IPS-15b (cell line): ENCODE results near the gene SOX12.

Source experiments
- H3K27me3 ChIP-seq: one replicate; pipeline ENCODE4 v1.6.1; 2013; ENCODE audit warnings: low read length; ENCODE audit not compliant: control insufficient read depth, insufficient read depth
- H3K36me3 ChIP-seq: one replicate; pipeline ENCODE4 v1.6.1; 2013; ENCODE audit warnings: low read length; ENCODE audit not compliant: control insufficient read depth, insufficient read depth
- H3K4me1 ChIP-seq: one replicate; pipeline ENCODE4 v1.6.1; 2013; ENCODE audit warnings: mild to moderate bottlenecking, low read length; ENCODE audit not compliant: control insufficient read depth, insufficient read depth
- H3K4me3 ChIP-seq: one replicate; pipeline ENCODE4 v1.5.1; 2013; ENCODE audit warnings: low read depth, low read length
- H3K9ac ChIP-seq: one replicate; pipeline ENCODE4 v1.6.1; 2013; ENCODE audit warnings: low read depth, mild to moderate bottlenecking, low read length
- H3K9me3 ChIP-seq: one replicate; pipeline ENCODE4 v1.6.1; 2013; ENCODE audit warnings: mild to moderate bottlenecking, low read length; ENCODE audit not compliant: control insufficient read depth, insufficient read depth

Gene SOX12

GRCh38 chr20:325045-325888 is at the start of gene SOX12:
SOX12 (plus strand) TSS chr20:325552; CDS start chr20:325925, 373 bp downstream.
- H3K9ac ChIP-seq, result peak within 1 kb of the TSS; percentile 83

DNA sequence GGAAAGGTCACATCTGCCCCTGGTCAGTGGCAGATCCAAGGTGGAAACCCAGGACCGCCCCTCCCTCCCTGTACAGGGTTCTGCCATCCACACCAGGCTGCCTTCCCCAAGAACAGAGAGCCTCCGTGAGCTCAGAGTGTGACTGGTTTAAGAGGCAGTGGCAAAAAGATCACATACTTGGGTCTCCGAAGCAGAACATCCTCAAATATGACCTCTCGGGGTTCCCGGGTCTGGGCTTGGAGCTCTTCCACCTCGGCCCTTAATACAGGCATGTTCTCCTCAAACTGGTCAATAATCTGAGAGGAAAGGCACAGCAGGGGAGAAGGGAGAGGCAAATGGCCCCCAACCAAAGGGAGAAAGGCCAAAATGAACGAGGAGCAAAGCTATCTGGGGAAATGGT is 49.6 kb upstream of the SOX12 start:
- no peak overlapping the region for H3K4me3 ChIP-seq
- no peaks in the 10 kb centered on the region for H3K27me3 ChIP-seq
- no peaks in the 10 kb centered on the region for H3K4me1 ChIP-seq
- peaks cover 3% of the 10 kb centered on the region for H3K36me3 ChIP-seq
- H3K9ac ChIP-seq, result no peak overlapping the region
- H3K9me3 ChIP-seq, result no peaks in the 10 kb centered on the region

More at GRCh38 chr20:325045-325888, at the start of gene SOX12:
- Histone ChIP-seq H3K36me3 (no peaks in the 10 kb centered on the region), H3K4me1 (peaks cover 19% of the 10 kb centered on the region), H3K4me3 (peak within 1 kb of the TSS; percentile 81), H3K9me3 (no peaks in the 10 kb centered on the region), H3K27me3 (no peaks in the 10 kb centered on the region)

DNA sequence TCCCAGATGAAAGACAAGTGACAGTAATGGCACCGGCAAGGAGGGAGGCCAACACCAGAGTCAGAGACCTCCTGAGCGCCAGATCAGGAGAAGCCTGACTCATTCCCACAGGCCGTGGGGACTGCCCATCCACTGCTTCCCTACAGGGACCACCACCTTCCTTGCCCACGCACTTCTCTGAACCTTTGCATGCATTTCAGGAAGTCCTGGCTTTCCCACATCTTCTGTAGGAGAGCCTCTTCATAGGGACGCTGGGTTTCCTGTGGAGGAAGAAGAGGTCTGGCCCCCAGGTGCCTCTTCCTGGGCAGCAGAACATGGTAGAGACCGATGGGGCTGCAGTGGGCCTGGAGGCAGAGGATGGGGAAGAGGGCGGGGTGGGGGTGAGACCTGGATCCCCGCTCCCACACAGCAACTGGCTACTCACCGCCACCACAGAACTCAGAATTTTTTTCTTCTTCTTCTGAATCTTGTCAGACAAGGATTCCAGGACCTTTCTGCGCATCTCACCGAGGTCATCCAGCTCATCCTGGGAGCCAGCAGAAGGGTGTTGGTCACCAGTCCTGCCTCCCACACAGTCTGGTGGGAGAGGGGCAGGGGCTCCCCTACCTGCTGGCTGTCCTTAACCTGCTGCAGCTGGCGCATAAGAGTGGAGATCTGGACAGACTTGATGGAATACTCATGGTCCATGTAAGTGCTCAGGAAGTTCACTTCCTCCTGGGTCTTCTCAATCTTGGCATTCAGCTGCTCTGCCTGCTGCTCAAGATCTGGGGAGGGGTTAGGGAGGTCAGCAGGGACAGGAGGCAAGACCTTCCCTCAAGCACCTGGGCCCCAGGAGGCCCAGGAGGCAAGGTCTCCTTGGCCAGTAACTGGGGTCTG is 48.5 kb upstream of the SOX12 start:
- H3K4me1 ChIP-seq, result no peaks in the 10 kb centered on the region
- H3K27me3 ChIP-seq, result peaks cover 5% of the 10 kb centered on the region
- H3K4me3 ChIP-seq, result no peak overlapping the region
- peaks cover 3% of the 10 kb centered on the region for H3K36me3 ChIP-seq
- H3K9ac ChIP-seq, result no peak overlapping the region
- H3K9me3 ChIP-seq, result no peaks in the 10 kb centered on the region

GRCh38 chr20:277496-277781 is 47.9 kb upstream of the SOX12 start:
- Histone ChIP-seq H3K9ac (no peak overlapping the region), H3K9me3 (no peaks in the 10 kb centered on the region), H3K27me3 (peaks cover 6% of the 10 kb centered on the region), H3K4me1 (no peaks in the 10 kb centered on the region), H3K36me3 (peaks cover 3% of the 10 kb centered on the region), H3K4me3 (no peak overlapping the region)

DNA sequence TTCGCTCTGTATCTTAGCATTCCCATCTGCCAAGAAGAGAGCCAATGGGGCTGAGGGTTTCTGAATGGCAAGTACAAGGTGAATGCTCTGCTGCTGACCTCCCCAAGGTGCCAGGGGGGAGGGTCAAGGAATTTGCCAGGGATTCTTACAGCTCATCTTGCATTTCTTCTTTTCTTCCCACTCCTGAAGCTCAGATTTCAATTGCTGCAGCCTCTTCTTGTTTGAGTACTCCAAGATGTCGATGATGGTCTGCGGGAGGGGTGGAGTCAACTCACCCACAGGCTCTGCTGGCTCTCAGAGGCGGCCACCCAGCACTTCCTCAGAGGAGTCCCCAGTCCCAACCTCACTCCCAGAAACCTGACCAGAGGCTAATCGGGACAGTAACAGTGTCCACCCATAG is 47.2 kb upstream of the SOX12 start:
- H3K4me3 ChIP-seq, result peak overlapping the region; percentile 48
- H3K9ac ChIP-seq, result no peak overlapping the region
- no peaks in the 10 kb centered on the region for H3K9me3 ChIP-seq
- H3K36me3 ChIP-seq, result peaks cover 3% of the 10 kb centered on the region
- H3K27me3 ChIP-seq, result peaks cover 6% of the 10 kb centered on the region
- no peaks in the 10 kb centered on the region for H3K4me1 ChIP-seq

- H3K27me3 ChIP-seq, result peaks cover 6% of the 10 kb centered on the region
- H3K36me3 ChIP-seq, result peaks cover 3% of the 10 kb centered on the region
- no peaks in the 10 kb centered on the region for H3K9me3 ChIP-seq
- H3K4me3 ChIP-seq, result peak overlapping the region; percentile 48
- H3K9ac ChIP-seq, result no peak overlapping the region
- no peaks in the 10 kb centered on the region for H3K4me1 ChIP-seq
These were observed 46.5 kb upstream of the SOX12 start for GRCh38 chr20:278607-279571.

DNA sequence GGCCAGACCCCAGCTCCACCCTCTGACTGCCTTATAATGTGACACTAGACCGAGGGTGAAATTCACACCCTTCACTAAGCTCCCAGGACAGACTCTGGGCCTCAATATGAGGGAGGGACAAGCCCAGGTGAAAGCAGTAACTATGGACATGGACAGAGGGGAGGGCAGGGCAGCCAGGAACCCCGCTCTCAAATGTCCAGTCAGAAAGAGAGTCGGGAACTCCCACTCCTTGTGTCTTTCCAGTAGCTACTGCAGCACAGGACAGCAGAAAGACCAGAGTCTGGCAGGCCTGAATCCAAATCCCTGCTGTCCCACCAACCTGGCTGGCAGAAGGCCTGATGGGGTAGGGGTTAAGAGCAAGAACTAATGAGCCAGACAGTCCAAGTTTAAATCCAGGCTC is 41.2 kb upstream of the SOX12 start:
- H3K4me1 ChIP-seq, result peaks cover 2% of the 10 kb centered on the region

DNA sequence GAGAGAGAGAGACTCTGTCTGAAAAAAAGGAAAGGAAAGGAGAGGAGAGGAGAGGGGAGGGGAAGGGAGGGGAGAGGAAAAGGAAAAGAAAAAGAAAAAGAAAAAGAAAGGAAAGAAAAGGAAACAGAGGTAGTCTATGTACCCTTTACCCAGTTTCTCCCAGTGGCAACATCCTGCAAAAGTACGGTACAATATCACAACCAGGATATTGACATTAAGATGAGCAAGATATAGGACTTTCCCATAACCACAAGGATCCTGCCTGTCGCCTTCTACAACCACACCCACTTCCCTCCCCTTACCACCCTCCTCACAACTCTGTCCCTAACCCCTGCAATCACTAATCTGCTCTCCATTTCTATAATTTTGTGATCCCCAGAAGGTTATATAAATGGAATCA is 38.8 kb upstream of the SOX12 start:
- Histone ChIP-seq H3K4me1 (peaks cover 4% of the 10 kb centered on the region), H3K36me3 (no peaks in the 10 kb centered on the region), H3K27me3 (peaks cover 12% of the 10 kb centered on the region), H3K9me3 (no peaks in the 10 kb centered on the region), H3K4me3 (no peak overlapping the region), H3K9ac (no peak overlapping the region)

More for the DNA sequence above, 41.2 kb upstream of the SOX12 start:
- Histone ChIP-seq H3K9me3 (no peaks in the 10 kb centered on the region), H3K36me3 (no peaks in the 10 kb centered on the region), H3K4me3 (no peak overlapping the region), H3K9ac (no peak overlapping the region), H3K27me3 (peaks cover 6% of the 10 kb centered on the region)

- peak overlapping the region; percentile 91 for H3K4me3 ChIP-seq
- no peaks in the 10 kb centered on the region for H3K9me3 ChIP-seq
- no peaks in the 10 kb centered on the region for H3K36me3 ChIP-seq
- H3K4me1 ChIP-seq, result peaks cover 7% of the 10 kb centered on the region
- no peak overlapping the region for H3K9ac ChIP-seq
- peaks cover 31% of the 10 kb centered on the region for H3K27me3 ChIP-seq
These were observed 36.2 kb upstream of the SOX12 start for GRCh38 chr20:288956-289692.

DNA sequence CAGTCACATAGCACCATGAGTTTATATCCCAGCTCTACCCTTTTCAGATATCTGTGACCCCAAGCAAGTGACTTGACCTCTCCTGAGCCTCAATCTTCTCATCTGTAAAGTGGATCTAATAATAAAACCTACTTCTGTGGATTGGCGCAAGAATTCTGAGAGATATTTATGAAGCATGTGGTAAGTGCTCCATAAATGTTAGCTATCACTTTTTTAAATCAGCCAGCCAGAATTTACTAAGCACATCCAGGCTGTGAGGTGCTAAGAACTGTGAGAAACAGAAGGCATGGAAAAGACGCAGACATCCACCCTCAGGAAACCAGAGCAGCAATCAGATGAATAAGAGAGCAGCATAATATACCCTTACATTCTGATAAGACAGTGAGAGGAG is 35.7 kb upstream of the SOX12 start:
- no peaks in the 10 kb centered on the region for H3K36me3 ChIP-seq
- H3K27me3 ChIP-seq, result peaks cover 36% of the 10 kb centered on the region
- peaks cover 7% of the 10 kb centered on the region for H3K4me1 ChIP-seq
- H3K4me3 ChIP-seq, result peak overlapping the region; percentile 91
- H3K9ac ChIP-seq, result peak overlapping the region; percentile 38
- H3K9me3 ChIP-seq, result no peaks in the 10 kb centered on the region
